ENCODE data around the gene CTIF.

CTIF gene

DNA sequence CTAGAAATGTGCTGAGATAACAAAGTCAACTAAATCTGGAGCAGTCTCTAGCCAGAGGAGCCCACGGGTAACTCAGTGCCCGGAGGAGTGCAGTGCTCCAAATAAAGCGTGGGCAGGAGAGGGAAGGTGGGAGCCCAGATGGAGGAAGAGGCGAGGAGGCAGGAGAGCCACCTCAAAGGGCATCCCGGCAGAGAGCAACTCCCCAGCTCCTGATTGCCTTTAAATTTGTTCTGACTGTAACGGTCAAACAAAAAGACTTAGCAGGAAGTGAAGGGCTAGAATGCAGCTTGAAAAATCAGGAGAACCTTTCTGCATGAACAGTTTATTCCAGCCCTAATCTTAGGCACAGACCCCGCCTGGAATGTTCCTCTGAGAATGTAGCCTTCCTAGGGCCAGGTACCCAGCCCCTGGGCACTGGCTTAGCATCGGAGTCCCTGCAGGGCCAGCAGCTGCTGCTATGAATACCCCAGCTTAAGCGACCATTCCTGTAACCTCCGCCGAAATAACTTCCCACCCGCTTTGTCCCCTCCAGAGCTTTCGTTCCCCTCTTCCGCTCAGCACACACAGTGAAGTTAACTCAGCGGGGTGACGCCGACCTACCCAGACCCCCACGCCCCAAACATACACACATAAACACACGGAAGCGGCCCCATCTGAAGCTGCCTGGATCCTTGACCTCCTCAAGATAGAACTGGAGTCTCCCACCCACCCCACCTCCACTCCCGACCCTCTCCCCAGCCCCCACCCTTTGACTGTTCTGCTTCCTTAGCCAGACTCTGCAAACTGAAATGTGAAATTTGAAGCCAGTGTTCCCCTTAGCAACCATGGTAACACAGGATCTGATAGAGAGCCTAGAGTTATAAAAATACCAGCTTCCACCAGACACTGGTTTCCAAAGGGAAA lies 288.7 kb downstream of the CTIF start:
- peak; percentile 14 for DNase-seq

DNA sequence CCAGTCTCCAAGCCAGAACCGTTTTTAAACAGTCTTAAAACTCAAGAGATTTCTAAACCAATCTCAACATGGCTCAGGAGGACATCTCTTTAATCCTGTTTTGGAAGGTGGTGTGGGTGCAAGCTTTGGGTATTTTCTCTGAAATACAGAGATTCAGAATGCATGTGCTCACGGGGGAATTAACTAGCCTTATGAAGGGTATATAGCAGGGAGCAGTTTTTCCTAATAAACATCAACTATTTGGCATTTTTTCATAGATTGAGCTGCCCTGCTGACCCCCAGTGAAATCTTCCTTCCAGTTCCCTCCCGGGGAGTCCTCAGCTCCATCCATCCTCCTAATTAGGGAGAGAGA lies 289.3 kb downstream of the CTIF start:
- no peak for DNase-seq

DNA sequence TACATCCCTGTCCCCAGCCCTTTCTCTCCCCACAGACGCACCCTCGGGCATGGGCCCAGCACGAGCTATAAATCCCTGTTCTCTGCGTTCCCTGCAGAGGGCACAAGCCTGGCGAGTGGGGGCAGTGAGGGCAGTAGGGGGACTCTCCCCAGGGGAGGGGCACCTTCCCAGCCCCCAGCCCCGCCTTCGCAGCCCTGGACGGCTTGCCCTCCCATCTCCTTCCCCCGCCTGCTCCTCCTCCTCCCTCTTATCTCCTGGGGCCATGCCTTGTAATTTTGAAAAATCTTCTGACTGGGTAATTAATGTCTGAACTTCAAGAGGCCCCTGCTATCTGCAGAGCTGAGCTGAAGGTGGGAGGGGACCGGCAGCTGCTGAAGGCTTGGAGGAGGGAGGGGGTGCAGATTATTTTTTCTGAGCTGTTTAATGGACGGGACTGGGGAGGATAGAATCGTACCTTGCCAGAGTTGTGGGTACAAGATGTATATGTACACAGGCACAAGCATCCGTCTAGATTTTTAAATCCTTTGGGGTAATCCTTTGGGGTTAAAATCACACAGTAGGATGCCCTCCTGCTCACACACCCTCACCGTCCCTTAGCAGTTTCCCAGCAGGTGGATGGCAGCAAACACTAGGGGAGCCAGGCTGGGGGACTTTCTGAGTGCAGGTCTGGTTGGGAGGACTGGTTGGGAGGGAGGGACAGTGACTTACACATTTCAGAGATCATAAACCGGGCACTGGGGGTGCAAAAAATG lies 290.0 kb downstream of the CTIF start:
- peak; percentile 12 for DNase-seq

DNA sequence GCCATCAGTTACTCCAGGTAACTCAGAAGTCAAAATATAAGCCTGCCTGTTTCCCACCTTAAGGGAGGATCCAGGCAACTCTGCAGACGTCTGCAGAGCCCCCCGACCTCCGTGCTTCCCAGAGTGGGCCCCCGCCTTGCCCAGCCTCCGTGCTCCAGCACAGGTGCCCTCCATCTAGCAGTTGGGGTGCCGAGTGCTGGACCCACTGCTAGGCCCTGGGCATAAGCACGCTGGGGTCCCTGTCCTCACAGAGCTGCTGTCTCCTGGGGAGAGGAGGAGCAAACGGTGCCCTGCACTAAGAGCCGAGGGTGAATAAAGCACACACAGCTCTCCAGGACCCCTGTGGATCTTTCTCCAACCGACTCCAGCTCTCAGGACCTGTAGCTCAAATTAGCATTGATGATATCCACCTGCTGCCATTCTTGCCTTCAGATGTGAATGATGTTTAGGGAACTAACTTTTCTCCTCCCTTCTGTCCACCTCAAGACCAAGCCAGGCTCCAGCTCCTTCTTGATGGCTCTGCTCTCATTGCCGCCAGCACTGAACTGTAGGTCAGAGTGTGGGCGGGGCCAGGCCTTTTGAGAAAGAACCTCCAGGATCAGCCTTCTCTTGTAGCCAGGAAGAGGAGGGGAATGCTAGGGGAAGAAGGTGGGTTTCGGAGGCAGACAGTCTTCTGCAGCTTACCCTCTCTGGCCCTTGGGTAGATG lies 290.8 kb downstream of the CTIF start:
- peak; percentile 20 for DNase-seq

DNA sequence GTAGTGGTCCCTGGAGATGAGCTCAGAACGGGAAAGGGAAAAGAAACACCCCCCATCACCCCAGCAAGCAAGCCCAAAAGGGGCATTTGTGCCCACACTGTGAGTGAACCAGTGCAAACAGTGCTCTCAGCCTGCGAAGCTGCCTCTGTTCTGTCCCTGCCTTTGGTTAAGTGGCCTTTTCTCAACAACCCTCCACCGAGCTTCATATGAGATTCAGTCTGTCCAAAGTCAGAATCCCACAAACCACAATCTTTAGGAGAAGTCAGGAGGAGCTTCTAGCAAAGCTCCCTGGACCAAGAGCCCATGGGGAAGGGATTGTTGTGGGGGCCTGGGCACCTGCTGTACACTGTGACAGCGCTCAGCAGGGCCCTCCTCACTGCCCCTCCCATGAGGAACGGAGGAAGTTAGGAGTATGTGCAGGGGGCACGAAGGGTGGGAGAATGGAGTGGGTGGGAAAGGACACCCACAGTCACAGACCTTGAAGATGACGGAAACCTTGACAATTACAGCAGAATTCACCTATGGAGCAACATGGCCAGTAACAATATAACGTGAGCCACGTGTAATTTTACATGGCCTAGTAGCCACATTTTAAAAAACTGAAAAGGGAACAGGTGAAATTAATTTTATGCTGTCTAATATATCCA lies 292.4 kb downstream of the CTIF start:
- DNase-seq = peak; percentile 25

DNA sequence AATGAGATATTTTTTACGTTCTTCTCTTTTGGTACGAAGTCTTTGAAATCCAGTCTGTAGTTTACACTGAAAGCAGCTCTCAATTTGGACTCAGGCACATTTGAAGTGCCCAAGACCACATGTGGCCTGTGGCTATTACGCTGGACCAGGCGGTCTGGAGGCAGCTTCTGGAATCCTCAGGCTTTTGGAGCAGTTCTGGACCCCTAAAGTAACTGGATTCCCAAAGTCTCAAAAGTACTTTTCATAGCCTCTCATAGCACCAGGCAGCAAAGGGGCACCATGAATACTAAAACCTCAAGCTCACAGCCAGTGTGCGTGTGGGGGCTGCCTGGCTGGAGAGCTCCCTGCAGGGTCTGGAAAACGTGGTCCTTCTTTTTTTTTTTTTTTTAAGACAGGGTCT lies 293.0 kb downstream of the CTIF start:
- no peak for DNase-seq

DNA sequence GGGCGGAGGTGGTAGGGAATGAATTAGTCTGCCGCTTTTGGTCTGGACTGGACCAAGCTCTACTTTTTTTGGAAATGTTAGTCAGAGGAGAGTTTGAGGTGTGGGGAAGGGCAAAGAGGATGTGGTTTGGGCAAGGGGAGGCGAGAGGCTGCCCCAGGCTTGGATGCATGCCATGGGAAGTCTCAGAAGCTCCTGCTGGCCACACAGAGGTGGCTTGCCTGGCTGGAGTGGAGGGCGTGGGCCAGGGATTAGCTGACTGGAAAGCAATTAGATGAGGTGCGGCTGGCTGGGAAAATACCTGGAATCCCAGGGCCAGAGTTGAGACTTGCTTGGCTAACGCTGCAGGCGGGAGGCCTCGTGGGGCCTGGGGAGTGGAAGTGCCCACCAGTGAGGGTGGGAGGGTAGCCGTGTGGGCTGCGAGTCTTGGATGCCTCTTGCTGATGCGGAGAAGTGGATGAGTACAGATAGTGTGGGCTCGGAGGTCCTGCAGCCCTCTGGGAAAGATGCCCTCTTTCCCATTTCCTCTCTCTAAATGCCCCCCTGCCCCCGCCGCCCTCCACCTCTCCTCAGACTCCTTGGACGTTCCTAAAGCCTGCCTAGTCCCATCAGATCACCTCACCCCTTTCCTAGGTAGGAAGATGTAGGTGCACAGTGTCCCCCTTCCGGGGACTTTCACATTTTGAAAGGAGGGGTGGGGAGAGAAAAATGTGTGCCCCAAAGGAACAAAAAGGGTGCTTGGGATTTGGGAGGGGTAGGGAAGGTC lies 294.3 kb downstream of the CTIF start:
- peak; percentile 44 for DNase-seq

DNA sequence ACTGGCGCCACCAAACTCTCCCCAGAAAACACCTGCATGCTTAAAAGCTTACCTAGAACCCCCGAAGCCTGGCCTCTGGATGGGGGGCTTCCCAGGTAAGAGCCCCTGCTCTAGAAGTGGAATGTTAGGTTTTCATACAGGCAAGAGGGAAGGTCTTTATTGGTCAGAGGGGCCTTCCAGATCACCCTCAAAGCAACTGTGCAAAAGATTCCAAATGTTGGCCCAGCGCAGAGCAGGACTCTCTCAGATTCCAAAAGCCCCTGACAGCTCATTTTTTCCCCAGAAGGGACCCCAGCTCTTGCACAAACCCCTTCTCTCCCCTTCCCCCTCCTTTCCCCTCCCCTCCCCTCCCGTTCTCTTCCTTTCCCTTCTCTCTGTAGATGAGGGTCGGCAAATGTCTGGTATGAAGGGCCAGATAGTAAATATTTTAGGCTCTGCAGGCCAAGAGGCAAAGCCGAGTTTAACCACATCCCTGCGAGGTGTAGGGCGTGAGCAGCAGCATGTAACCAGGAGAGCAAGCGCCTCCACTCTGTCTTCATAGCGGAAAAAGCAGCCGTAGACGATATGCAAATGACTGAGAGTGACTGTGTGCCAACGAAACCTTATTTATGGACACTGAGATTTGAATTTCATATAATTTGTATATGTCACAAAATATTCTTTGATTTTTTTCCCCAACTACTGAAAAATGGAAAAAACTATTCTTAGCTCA lies 295.0 kb downstream of the CTIF start:
- DNase-seq = peak; percentile 51

DNA sequence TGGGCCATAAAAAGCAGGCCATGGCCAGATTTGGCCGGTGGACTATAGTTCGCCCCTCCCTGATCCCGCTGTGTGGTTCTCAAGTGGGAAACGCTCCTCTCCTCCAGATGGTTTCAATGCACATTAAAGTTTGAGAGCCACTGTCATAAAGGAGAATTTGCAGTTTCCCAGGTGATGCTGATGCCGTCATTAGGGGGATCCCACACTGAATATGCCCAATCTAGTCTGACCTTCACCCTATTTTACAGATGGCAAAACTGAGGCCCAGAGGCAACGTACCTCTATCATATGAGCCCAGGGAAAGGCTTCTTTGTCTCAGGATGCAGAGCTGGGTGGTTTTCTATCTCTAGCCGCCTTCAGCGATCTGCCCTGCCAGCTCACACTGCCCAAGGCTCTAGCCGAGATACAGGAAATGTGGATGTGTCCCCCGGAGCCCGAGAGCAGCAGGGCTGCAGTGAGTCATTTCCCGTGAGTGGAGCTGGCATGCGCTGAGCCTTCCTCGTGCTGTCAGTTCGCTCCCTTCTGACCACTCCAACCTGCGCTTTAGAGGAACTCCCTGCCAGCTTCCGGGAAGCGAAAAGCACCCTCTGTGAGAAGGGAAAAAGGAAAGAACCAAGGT lies 295.7 kb downstream of the CTIF start:
- DNase-seq = peak; percentile 70

DNA sequence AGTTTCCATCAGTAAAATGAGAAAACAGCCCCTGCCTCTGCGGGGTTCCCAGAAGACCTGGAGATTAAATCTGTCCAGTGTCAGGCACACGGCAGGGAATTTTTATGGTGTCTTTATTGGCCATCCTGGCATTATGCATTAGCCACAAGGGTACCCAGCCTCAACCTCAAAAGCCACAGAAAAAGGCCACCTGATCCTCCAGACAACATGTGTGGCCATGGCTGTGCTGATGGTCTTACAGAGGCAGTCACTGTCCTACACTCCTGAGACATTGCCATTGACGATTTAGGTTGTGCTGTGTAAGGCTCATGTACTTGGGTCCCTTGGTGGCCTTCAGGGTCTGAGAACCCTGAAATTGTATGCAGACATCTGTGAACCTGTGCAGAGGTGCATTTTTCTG lies 296.3 kb downstream of the CTIF start:
- DNase-seq = peak; percentile 37

DNA sequence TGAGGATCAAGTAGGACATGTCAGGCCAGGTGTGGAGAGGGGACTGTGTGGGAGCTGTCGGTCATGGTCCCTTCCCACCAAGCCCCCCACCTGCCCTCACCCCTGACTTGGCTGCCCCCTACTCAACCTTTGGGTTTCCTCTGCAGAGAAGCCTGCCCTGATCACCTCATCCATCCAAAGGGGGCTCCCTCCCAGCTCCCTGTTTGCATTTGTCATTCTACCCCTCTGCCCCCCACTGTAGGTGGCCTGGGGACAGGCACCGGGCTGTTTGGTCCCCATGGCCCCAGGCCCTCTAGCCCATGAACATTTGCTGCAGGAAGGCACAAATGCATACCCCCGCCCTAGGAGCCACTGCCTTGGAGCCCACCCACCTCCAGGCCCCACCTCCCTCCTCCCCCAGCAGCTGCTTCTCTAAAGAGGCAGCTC lies 296.9 kb downstream of the CTIF start:
- DNase-seq = no peak

DNA sequence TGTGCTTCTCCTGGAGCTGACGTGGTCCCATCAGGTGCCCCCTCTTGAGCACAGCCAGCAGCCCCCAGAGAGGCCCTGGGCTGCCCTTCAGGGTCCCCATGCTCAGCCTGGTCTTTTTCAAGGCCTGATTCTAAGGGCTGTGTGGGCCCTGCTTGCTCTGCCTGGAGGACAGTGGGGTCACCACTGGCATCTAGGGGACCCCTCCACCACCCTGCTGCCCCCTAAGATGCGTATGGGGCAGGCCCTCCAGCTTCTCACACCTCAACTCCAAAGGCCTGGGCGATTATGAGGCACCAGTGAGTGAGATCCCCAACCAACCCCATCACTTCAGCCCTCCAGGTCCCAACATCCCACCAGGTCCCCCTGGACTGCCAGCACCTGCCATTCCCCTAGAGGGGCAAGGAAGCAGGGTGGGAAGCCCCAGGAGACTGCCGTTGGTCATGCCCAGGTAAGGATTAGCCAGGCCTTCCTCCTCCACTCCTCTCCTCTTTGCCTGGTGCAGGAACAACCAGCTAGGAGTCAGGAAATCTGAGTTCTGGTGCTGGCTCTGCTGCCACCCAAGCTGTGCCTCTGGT lies 297.5 kb downstream of the CTIF start:
- no peak for DNase-seq

DNA sequence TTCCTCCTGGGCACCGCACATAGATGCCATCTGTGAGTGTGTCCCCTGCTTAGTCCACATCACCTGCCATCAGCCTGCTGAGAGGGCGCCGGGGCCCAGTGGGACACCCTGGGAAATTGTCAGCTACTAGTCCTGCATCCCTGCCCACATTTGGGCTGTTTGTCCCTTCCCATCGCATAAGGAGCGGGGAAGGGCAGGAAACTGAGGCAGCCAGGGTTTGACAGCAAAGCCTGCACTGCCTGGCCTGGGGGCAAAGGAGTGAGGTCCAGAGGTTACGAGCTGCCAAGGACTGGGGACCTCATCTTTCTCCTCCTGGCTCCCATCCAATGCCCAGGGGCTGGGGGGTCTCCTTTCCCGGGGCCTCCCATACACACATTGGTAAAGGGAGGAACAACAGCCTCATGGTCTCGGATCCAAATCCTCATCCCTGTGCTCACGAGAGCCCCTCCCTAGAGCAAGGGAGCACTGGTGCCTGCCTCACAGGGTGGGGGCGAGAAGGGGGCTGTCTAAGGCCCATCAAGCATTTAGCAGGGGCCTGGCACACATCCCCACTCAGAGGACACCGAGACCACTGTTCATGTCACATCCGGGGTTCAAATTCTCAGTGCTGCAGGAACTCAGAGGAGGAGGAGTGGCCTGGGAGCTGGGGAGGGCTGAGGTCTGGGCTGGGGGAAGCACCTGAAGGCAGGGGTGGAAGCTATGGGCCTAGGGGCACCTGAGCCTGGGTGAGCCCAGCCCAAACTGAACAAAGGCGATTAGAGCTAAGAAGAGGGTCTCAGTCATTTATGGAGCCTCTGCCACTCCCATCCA lies 298.2 kb downstream of the CTIF start:
- no peak for DNase-seq

DNA sequence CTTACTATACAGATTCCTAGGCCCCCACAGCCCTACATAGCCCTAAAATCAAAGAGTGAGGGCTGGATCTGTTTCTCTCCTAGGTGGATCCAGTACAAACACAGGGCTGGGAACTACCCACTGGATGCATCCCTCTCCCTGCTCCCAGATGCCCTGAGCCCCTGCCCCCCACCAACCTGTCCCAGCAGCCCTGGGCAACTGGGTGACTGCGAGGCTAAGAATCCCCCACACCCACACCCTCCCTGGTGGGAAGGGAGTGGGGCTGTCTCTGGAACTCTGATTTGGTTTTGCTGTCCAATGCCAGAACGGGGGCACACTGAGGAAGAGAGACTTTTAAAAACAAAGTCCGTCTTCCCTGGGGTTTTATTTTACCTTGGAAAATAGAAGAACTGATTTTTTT lies 298.8 kb downstream of the CTIF start:
- DNase-seq = no peak

DNA sequence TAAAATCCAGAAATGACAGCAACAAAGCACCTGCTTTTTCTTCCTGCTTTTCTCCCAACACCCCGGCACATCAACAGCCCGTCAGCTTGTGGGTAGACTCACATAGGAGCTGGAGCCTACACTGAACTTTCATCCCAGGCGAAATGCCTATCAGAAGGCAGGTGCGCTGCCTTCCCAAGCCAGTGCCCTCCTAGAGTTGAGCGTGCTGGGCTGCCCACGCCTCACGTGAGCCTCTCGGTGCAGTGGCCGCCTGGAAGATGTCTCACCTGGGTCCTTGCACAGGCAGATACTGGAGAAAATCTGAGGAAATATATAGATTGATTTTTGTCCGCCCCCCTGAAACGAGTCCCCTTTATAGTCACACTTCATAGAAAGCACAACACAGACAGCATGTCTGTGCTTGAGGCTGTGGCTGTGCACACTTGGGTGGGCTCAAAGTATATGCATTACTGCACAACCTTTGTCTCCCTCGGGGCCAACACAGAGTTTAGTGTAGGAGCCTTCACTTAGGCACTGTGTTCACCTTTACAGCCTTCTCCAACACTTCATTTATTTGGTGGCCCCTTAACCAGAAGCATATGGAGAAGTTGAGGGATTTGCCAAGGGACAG lies 299.4 kb downstream of the CTIF start:
- DNase-seq = no peak

DNA sequence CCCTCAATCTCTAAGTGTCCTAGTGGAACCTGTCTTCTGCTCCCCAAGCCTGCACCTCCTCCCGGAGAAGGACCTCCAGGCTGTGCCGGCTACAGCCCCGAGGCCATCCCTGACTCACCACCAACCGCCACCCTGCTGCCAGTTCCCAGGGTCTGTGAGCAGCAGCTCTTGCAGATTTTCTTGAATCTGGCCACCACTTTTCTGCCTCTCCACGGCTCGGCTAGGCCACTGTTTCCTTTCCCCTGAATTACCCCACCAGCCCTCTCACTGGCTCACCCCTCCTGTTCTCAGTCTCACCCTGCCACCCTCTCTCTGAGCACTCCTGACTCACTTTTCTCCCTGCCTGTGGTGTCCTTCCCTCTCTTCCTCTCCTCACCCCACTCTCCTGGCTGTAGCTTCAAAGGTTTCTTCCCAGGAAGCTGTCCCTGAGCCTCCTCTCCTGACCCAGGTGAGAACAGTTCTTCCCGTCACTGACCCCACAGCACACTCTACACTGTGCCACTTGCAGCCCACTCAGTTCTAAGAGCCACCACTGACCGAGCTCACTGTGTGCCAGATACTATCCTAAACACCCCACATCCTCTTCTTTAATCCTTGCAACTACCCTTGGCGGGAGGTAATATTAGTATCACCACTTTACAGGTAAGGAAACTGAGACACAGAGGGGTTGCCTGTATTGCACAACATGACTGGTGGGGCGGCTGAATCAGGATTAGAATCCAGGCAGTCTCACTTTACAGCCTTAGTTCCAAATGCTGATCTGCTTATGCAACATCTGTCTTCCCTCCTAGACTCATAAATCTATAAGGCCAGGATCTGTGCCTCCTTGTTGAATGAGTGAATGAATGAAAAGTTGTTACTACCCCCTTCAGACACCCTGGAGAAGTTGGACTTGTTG lies 300.3 kb downstream of the CTIF start:
- DNase-seq = no peak

DNA sequence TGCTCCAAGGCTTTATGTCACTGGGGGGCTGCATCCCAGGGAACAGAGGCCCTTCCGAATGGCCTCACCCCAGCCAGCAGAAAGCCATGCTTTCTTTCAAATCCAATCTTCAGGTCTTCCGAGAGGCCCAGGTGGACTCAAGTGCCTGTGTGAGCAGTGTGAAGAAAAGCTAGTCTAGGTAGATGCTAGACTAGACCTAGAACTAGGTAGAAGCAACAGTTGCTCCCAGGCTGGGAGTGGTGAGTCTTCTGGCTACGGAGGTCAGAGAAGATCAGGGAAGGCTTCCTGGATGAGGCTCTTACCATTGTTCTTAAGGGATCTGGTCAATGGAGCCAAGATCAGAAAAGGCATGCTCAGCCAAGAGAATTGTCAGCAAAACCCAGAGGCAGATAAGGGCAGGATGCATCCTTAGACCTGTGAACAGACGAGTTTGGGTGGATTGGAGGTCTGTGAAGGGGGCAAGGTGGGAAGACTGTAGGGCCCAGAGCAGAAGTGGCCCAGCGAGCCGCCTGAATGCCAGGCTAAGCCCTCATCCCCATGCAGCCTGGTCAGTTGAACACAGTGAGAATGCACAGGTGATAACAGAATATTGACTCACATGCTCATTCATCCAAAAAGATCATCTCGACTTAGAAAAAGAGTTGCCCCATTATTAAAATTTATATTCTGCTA lies 301.1 kb downstream of the CTIF start:
- no peak for DNase-seq

DNA sequence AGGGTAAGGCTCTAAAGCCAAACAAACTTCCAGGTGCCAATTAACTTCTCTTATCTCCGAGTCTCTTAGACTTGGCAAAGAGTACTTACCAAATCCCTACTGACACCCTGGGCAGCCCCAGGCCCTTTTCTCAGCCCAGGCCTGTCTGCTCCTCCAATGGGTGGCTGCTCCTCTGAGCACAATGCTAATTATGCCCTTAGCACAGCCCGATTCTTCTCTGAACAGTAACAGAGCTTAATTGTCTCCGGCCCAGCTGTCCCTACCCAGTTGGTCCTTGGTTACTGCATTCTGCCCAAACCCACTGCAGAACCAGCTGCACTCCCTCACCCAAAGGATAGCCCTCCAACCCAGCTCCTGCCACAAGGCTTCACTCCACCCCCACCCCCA lies 301.7 kb downstream of the CTIF start:
- no peak for DNase-seq

All from activated CD4-positive, CD25-positive, alpha-beta regulatory T cell treated with anti-CD3 and anti-CD28 coated beads, Interleukin-2, amount 50 U/mL, for 72 hours (primary cell).